ENCODE measurements around the gene TBXAS1.

TBXAS1 gene

DNA sequence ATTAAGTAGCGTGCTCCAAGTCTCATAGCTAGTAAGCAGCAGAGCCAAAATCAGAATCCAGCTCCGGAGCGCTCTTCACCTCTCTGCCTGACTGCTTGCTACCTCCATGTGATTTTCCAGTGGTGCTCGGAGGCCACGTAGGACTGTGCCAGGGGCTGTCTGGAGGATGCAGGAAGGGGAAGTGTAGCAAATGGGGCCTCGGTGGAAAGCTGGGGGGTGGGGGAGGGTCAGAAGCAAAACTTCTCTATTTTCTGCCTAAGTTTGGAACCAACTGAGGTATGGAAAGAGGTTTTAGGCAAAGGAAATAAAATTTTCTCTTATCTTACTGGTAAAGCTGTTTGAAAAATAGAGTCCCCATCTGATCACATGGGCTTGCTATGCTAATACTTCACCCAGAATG, 108.7 kb downstream of the TBXAS1 start:
- Histone ChIP-seq H3K9me3 (ENCODE audit: low read depth, low read length) (no peaks in the 10 kb centered on the region), H3K36me3 (ENCODE audit: insufficient read depth, low read length) (no peaks in the 10 kb centered on the region), H3K4me3 (no peak overlapping the region), H3K9ac (ENCODE audit: insufficient read length) (no peak overlapping the region), H3K27ac (no peak overlapping the region)
- DNase-seq (ENCODE audit: low read depth, low spot score), result no peak
- TF ChIP-seq FOXP2 (optimal IDR thresholded peaks at IDR 0.05; ENCODE audit: control extremely low read depth, extremely low read length, insufficient read depth), result no peak
- no peak for TF ChIP-seq POLR2AphosphoS5 (IDR thresholded peaks at IDR 0.05; ENCODE audit: borderline replicate concordance, low read depth, low read length)
- TF ChIP-seq EZH2 (IDR thresholded peaks at IDR 0.05), result no peak

DNA sequence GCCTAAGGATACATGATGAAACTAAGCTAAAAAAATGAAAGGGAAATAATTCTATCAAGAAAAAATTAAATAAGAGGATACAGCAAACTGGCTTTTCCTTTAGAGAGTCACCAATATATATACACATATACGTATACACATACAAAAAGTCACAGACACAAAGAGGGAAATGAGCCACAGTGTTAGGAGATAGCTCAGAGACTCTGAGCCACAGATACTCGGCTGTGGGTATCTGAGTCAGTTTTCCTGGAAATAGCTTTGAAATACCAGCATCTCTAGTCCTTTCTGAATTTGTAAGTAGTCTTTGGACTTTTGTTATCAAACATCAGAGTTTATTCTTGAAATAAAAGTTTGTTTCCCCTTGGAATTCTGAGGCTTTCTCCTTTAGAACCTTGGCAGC, 111.8 kb downstream of the TBXAS1 start:
- Histone ChIP-seq H3K4me3 (no peak overlapping the region), H3K27ac (no peak overlapping the region), H3K36me3 (ENCODE audit: insufficient read depth, low read length) (no peaks in the 10 kb centered on the region), H3K9ac (ENCODE audit: insufficient read length) (no peak overlapping the region), H3K9me3 (ENCODE audit: low read depth, low read length) (no peaks in the 10 kb centered on the region)
- no peak for TF ChIP-seq FOXP2 (optimal IDR thresholded peaks at IDR 0.05; ENCODE audit: control extremely low read depth, extremely low read length, insufficient read depth)
- no peak for TF ChIP-seq EZH2 (IDR thresholded peaks at IDR 0.05)
- TF ChIP-seq POLR2AphosphoS5 (IDR thresholded peaks at IDR 0.05; ENCODE audit: borderline replicate concordance, low read depth, low read length), result no peak
- no peak for DNase-seq (ENCODE audit: low read depth, low spot score)

DNA sequence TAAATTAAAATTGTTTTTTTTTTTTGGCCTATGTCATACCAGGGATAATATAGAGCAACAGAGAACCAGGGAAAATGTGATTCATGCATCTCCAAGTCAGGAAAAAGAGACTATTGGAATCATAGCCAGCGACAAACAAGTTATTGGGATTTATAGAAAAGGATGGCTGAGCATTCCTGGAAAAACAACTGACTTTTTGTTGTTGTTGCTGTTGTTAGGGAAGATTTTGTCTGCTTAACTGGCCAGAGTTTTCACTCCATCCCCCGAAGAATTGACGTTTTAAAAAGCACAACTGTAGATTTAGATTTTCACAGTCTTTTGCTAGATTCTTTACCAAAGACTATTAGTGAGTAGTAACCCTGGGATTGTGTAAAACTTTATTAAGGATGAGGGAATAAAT, 112.4 kb downstream of the TBXAS1 start:
- H3K36me3 ChIP-seq (ENCODE audit: insufficient read depth, low read length), result no peaks in the 10 kb centered on the region
- TF ChIP-seq POLR2AphosphoS5 (IDR thresholded peaks at IDR 0.05; ENCODE audit: borderline replicate concordance, low read depth, low read length), result no peak
- no peak for TF ChIP-seq FOXP2 (optimal IDR thresholded peaks at IDR 0.05; ENCODE audit: control extremely low read depth, extremely low read length, insufficient read depth)
- no peak for TF ChIP-seq EZH2 (IDR thresholded peaks at IDR 0.05)
- no peak overlapping the region for H3K27ac ChIP-seq
- H3K4me3 ChIP-seq, result no peak overlapping the region
- no peak for DNase-seq (ENCODE audit: low read depth, low spot score)
- no peak overlapping the region for H3K9ac ChIP-seq (ENCODE audit: insufficient read length)
- H3K9me3 ChIP-seq (ENCODE audit: low read depth, low read length), result no peaks in the 10 kb centered on the region

DNA sequence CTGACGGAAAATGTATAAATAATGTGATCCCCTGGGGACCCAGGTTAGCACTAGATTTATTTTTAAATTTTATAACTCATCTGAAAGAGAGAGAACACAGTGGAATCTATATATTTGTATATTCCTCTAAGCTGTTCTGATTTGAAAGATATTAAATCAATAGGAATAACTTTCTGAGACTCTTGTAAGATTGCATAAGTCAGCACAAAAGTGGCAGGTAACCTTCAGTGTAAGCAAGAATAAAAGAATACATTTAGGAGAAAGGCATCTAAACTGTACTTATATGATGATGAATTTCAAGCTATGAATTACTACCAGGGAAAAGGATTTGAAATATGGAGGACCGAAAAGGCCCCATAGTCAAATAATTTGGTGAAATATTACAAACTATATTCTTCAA, 112.8 kb downstream of the TBXAS1 start:
- Histone ChIP-seq H3K27ac (no peak overlapping the region), H3K4me3 (no peak overlapping the region), H3K9ac (ENCODE audit: insufficient read length) (no peak overlapping the region), H3K36me3 (ENCODE audit: insufficient read depth, low read length) (no peaks in the 10 kb centered on the region), H3K9me3 (ENCODE audit: low read depth, low read length) (no peaks in the 10 kb centered on the region)
- no peak for DNase-seq (ENCODE audit: low read depth, low spot score)
- no peak for TF ChIP-seq POLR2AphosphoS5 (IDR thresholded peaks at IDR 0.05; ENCODE audit: borderline replicate concordance, low read depth, low read length)
- TF ChIP-seq EZH2 (IDR thresholded peaks at IDR 0.05), result no peak
- no peak for TF ChIP-seq FOXP2 (optimal IDR thresholded peaks at IDR 0.05; ENCODE audit: control extremely low read depth, extremely low read length, insufficient read depth)

DNA sequence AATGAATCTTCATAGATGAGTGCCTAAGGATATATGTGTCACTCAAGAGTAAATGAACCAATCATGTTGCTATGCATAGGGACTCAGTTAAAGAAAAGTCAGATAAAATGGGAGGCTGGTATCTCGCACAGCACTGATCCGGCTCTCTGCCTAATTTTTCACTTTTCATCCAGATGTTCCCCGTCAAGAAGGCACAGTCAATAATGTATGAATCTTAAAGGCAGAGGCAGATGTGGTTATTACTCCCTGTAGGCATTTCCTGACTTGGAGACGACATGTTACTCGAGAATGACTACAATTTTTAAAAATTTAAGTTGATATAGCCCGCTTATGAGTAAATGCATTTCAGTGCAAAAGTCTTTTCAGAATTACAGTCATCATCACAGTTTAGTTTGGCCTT, 113.6 kb downstream of the TBXAS1 start:
- Histone ChIP-seq H3K36me3 (ENCODE audit: insufficient read depth, low read length) (no peaks in the 10 kb centered on the region), H3K9ac (ENCODE audit: insufficient read length) (no peak overlapping the region), H3K27ac (peak overlapping the region; percentile 39; the same call in 1 of the 2 replicates), H3K4me3 (peak overlapping the region; percentile 11; the same call in 1 of the 2 replicates), H3K9me3 (ENCODE audit: low read depth, low read length) (no peaks in the 10 kb centered on the region)
- TF ChIP-seq FOXP2 (optimal IDR thresholded peaks at IDR 0.05; ENCODE audit: control extremely low read depth, extremely low read length, insufficient read depth) (no peak), POLR2AphosphoS5 (IDR thresholded peaks at IDR 0.05; ENCODE audit: borderline replicate concordance, low read depth, low read length) (no peak), EZH2 (IDR thresholded peaks at IDR 0.05) (no peak)
- DNase-seq (ENCODE audit: low read depth, low spot score), result peak; percentile 12

DNA sequence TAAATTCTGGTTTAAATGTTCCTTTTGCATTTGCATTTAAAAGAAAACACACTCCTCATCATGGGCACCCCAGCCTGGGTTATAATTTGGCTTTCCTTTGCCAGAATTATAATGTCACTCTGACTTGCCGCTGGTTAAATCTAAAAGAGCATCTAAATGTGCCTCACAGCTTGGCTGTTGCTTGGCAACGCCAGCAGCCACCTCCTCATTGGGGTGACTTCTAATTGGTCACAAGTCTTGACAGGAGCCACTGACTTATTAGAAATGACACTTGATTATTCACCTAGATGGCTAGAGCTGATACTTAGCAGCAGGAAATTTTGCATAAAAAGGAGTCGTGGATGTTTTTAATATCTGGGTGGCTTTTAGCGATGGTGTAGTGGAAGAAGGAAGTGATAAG, 114.3 kb downstream of the TBXAS1 start:
- H3K27ac ChIP-seq, result no peak overlapping the region
- H3K36me3 ChIP-seq (ENCODE audit: insufficient read depth, low read length), result no peaks in the 10 kb centered on the region
- DNase-seq (ENCODE audit: low read depth, low spot score), result no peak
- no peak for TF ChIP-seq POLR2AphosphoS5 (IDR thresholded peaks at IDR 0.05; ENCODE audit: borderline replicate concordance, low read depth, low read length)
- no peaks in the 10 kb centered on the region for H3K9me3 ChIP-seq (ENCODE audit: low read depth, low read length)
- no peak overlapping the region for H3K9ac ChIP-seq (ENCODE audit: insufficient read length)
- no peak overlapping the region for H3K4me3 ChIP-seq

DNA sequence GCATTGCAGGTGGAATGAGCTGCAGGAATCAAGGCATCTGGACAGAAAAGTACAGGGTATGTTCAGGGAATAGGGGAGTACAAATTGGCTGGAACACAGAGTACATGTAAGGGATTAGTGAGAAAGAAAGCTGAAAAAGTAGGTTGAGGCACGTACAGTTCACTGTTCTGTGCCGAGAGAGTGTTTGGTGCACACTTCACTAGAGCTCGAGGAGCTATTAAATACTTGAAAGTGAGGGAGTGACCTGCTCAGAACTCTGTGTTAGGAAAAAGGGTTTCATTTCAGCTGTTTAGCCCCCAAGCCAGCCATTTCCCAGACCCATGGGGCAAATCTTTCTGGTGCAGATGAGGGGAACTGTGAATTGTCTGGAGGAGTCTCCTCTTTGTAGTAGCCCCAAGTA, 115.2 kb downstream of the TBXAS1 start:
- DNase-seq (ENCODE audit: low read depth, low spot score), result no peak
- H3K36me3 ChIP-seq (ENCODE audit: insufficient read depth, low read length), result no peaks in the 10 kb centered on the region
- H3K9me3 ChIP-seq (ENCODE audit: low read depth, low read length), result no peaks in the 10 kb centered on the region
- TF ChIP-seq POLR2AphosphoS5 (IDR thresholded peaks at IDR 0.05; ENCODE audit: borderline replicate concordance, low read depth, low read length) (no peak), EZH2 (IDR thresholded peaks at IDR 0.05) (no peak), FOXP2 (optimal IDR thresholded peaks at IDR 0.05; ENCODE audit: control extremely low read depth, extremely low read length, insufficient read depth) (no peak)
- no peak overlapping the region for H3K9ac ChIP-seq (ENCODE audit: insufficient read length)
- H3K4me3 ChIP-seq, result no peak overlapping the region
- no peak overlapping the region for H3K27ac ChIP-seq

DNA sequence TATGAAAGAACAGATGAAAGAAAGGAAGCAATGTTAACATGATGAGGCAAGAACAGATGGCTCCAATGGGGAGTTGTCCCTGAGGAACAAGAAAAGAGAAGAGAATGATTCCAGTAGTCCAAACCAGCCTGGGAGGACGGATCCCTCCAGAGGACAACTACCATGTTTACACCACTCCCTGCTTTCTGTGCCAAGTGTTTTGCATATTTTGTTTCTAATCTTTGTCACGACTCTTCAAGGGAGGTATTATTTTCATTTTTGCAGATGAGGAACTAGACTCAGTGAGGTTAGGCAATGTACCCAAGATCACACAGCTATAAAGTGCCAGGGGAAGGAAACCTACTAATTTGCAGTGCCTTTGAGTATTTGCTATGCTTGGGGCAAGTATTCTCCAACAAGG, 117.5 kb downstream of the TBXAS1 start:
- H3K9ac ChIP-seq (ENCODE audit: insufficient read length), result no peak overlapping the region
- H3K4me3 ChIP-seq, result no peak overlapping the region
- H3K27ac ChIP-seq, result no peak overlapping the region
- TF ChIP-seq FOXP2 (optimal IDR thresholded peaks at IDR 0.05; ENCODE audit: control extremely low read depth, extremely low read length, insufficient read depth) (no peak), EZH2 (IDR thresholded peaks at IDR 0.05) (no peak), POLR2AphosphoS5 (IDR thresholded peaks at IDR 0.05; ENCODE audit: borderline replicate concordance, low read depth, low read length) (no peak)
- no peaks in the 10 kb centered on the region for H3K9me3 ChIP-seq (ENCODE audit: low read depth, low read length)
- H3K36me3 ChIP-seq (ENCODE audit: insufficient read depth, low read length), result no peaks in the 10 kb centered on the region
- no peak for DNase-seq (ENCODE audit: low read depth, low spot score)

DNA sequence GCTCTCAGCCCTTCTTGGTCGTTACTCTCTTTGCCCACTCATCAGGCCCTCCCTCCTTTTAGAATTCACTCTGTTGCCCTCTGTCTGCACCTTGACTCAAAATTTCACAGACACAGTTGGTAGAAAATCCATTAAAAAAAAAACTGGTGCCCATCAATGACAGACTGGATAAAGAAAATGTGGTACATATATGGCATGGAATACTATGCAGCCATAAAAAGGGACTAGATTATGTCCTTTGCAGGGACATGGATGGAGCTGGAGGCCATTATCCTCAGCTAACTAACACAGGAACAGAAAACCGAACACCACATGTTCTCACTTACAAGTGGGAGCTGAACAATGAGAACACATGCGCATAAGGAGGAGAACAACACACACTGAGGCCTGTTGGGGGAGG, 118.0 kb downstream of the TBXAS1 start:
- TF ChIP-seq FOXP2 (optimal IDR thresholded peaks at IDR 0.05; ENCODE audit: control extremely low read depth, extremely low read length, insufficient read depth) (no peak), POLR2AphosphoS5 (IDR thresholded peaks at IDR 0.05; ENCODE audit: borderline replicate concordance, low read depth, low read length) (no peak), EZH2 (IDR thresholded peaks at IDR 0.05) (no peak)
- no peak overlapping the region for H3K27ac ChIP-seq
- no peak for DNase-seq (ENCODE audit: low read depth, low spot score)

More for the DNA sequence above, 118.0 kb downstream of the TBXAS1 start:
- Histone ChIP-seq H3K9me3 (ENCODE audit: low read depth, low read length) (no peaks in the 10 kb centered on the region), H3K9ac (ENCODE audit: insufficient read length) (no peak overlapping the region), H3K4me3 (no peak overlapping the region), H3K36me3 (ENCODE audit: insufficient read depth, low read length) (no peaks in the 10 kb centered on the region)

Measured in SK-N-MC (cell line).